Muscle of leg (tissue), 11 donors: ENCODE data around the gene UNC13A. TPM values are rescaled to one million over a fixed set of nuclear protein-coding genes. Genes with fewer than 3 reads are reported as not detected.
"Not testable (repeated sequence)": the region's sequence is repeated elsewhere in the genome, so short reads cannot be mapped to it uniquely, and the experiment has no call there.

Experiments
- DNase-seq: peaks from one replicate; pipeline ENCODE4 v3.0.0; 2013
- H3K27ac ChIP-seq: one replicate; pipeline ENCODE4 v1.5.1; 2013; ENCODE audit warnings: mild to moderate bottlenecking, low read length, control low read depth
- H3K27me3 ChIP-seq: one replicate; pipeline ENCODE4 v1.6.1; 2013; ENCODE audit warnings: low read length; ENCODE audit not compliant: control insufficient read depth, insufficient read depth
- H3K36me3 ChIP-seq: one replicate; pipeline ENCODE4 v1.6.1; 2013; ENCODE audit warnings: low read length; ENCODE audit not compliant: control insufficient read depth, insufficient read depth
- H3K4me1 ChIP-seq: one replicate; pipeline ENCODE4 v1.6.1; 2013; ENCODE audit warnings: low read length; ENCODE audit not compliant: control insufficient read depth, insufficient read depth
- H3K4me3 ChIP-seq: one replicate; pipeline ENCODE4 v1.5.1; 2013; ENCODE audit warnings: low read length, control low read depth
- H3K9me3 ChIP-seq: replicated peaks from 2 replicates; pipeline ENCODE4 v1.6.1; 2013; ENCODE audit warnings: low read depth, low read length; ENCODE audit not compliant: control insufficient read depth
- WGBS: methylation state at CpG from one replicate; pipeline ENCODE4 v1.1.5; 2013; ENCODE audit warnings: missing lambda C conversion rate; ENCODE audit not compliant: insufficient coverage; 5-methylcytosine and 5-hydroxymethylcytosine counted together
- polyA plus RNA-seq, 8 donors: library from polyadenylated mRNA; unstranded; fragments of 120-200 nt; gene quantifications; one replicate each; pipeline versions ENCODE4 v1.2.1 to v1.2.3, GENCODE V29; 2013; ENCODE audit warnings: inconsistent platforms in 1 of 8, low replicate concordance in 1 of 8; ENCODE audit not compliant: insufficient read length in 8 of 8, insufficient read depth in 1 of 8
- total RNA-seq: library from RNA; stranded (reverse); fragments of 120-200 nt; gene quantifications from one replicate; pipeline ENCODE4 v1.2.4, GENCODE V29; 2013

UNC13A gene
- total and polyA plus RNA-seq, 9 donors: 0.05 to 0.27 (median 0.09) TPM

GRCh38 chr19:17605761-17606589 is 82.2 kb downstream of the UNC13A start:
- Histone ChIP-seq H3K9me3 (no peaks in the 10 kb centered on the region), H3K4me3 (peak overlapping the region; percentile 25), H3K27me3 (peaks cover 16% of the 10 kb centered on the region), H3K4me1 (peaks cover 7% of the 10 kb centered on the region), H3K27ac (no peak overlapping the region), H3K36me3 (no peaks in the 10 kb centered on the region)
- DNase-seq: peak; percentile 82
- under 1% methylated on average over 84 of the region's 85 CpGs for WGBS

- H3K27me3 ChIP-seq: peaks cover 16% of the 10 kb centered on the region
- 89% methylated on average over 6 of the region's 8 CpGs for WGBS
- peaks cover 7% of the 10 kb centered on the region for H3K4me1 ChIP-seq
- no peak for DNase-seq
- H3K36me3 ChIP-seq: no peaks in the 10 kb centered on the region
- no peak overlapping the region for H3K27ac ChIP-seq
- H3K4me3 ChIP-seq: no peak overlapping the region
- H3K9me3 ChIP-seq: no peaks in the 10 kb centered on the region
Observed at GRCh38 chr19:17605117-17605516, 83.0 kb downstream of the UNC13A start.

GRCh38 chr19:17604372-17605025 is 83.7 kb downstream of the UNC13A start:
- H3K36me3 ChIP-seq: no peaks in the 10 kb centered on the region
- no peaks in the 10 kb centered on the region for H3K9me3 ChIP-seq
- no peak for DNase-seq
- WGBS: 50% methylated on average over 7 of the region's 8 CpGs
- H3K4me1 ChIP-seq: peaks cover 10% of the 10 kb centered on the region
- H3K4me3 ChIP-seq: no peak overlapping the region
- peaks cover 16% of the 10 kb centered on the region for H3K27me3 ChIP-seq
- H3K27ac ChIP-seq: no peak overlapping the region

GRCh38 chr19:17602872-17603510 is 85.2 kb downstream of the UNC13A start:
- no peak overlapping the region for H3K27ac ChIP-seq
- DNase-seq: no peak
- H3K27me3 ChIP-seq: peaks cover 16% of the 10 kb centered on the region
- 40% methylated on average over 5 of the region's 7 CpGs for WGBS
- no peaks in the 10 kb centered on the region for H3K36me3 ChIP-seq
- H3K9me3 ChIP-seq: no peaks in the 10 kb centered on the region
- peaks cover 13% of the 10 kb centered on the region for H3K4me1 ChIP-seq
- H3K4me3 ChIP-seq: no peak overlapping the region

DNA sequence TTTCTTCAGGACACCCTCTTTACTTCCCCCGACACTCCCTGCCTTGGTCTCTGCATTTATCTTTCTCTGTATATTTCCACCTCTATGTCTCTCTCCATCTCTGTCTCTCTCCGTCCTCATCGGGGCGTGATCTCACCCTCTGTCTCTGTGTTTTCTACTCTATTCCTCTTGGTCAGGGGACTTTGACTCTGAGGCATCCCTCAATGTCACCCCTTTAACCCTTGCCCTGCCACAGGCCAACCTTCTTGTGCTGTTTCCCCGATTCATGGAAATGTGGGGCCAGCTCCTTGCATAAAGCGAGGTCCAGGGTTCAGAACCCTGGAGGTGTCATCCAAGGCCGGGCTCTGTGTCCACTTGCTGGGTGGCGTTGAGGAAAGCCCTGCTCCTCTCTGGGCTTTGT is 85.9 kb downstream of the UNC13A start:
- no peak for DNase-seq
- Histone ChIP-seq H3K4me3 (no peak overlapping the region), H3K36me3 (no peaks in the 10 kb centered on the region), H3K4me1 (peaks cover 13% of the 10 kb centered on the region), H3K27me3 (peaks cover 16% of the 10 kb centered on the region), H3K9me3 (no peaks in the 10 kb centered on the region), H3K27ac (no peak overlapping the region)
- WGBS: 58% methylated on average over 8 of the region's 8 CpGs

DNA sequence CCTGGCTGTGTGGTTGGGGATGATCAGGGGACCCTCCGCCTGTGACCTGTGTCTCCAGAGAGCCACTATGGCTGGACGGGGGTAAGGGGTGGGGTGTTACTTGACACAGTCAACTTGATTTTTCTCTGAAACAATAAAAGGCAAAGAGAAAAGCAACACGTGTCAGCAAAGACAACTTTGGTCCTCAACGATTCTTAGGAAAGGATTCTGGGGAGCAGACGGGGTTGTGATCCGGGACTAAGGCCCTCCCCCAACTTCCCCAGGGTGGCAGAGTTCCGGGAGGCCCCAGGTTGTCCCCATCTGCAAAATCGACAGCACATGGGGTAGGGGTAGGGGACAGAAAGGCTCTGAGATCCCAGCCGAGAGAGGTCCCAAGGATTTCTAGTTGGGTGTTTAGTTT is 86.5 kb downstream of the UNC13A start:
- no peaks in the 10 kb centered on the region for H3K9me3 ChIP-seq
- no peak overlapping the region for H3K27ac ChIP-seq
- DNase-seq: no peak
- H3K4me1 ChIP-seq: peaks cover 13% of the 10 kb centered on the region
- WGBS: 4% methylated on average over 4 of the region's 9 CpGs
- H3K36me3 ChIP-seq: no peaks in the 10 kb centered on the region
- H3K4me3 ChIP-seq: no peak overlapping the region
- H3K27me3 ChIP-seq: peaks cover 16% of the 10 kb centered on the region

DNA sequence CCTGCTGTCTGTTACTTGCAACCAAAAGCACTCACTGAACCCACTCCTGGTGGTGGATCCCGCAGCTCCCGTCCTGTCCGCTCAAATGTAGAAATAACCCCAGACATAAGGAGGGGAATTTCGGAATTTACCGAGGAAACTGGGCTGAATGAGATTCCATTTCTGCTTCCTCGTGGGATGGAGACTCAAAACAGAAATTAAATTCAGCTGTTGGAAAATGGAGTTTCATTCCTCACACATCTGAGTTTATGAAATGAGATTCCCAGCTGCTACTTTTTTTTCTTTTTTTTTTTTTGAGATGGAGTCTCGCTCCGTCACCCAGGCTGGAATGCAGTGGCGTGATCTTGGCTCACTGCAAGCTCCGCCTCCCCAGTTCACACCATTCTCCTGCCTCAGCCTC is 88.4 kb downstream of the UNC13A start:
- peaks cover 6% of the 10 kb centered on the region for H3K4me1 ChIP-seq
- H3K36me3 ChIP-seq: no peaks in the 10 kb centered on the region
- 20% methylated on average over 1 of the region's 10 CpGs for WGBS
- no peak overlapping the region for H3K4me3 ChIP-seq
- H3K27me3 ChIP-seq: peaks cover 9% of the 10 kb centered on the region
- H3K27ac ChIP-seq: peak overlapping the region; percentile 78
- peak; percentile 62 for DNase-seq
- H3K9me3 ChIP-seq: no peaks in the 10 kb centered on the region

- Histone ChIP-seq H3K4me3 (no peak overlapping the region), H3K27ac (peak overlapping the region; percentile 78), H3K9me3 (no peaks in the 10 kb centered on the region), H3K36me3 (no peaks in the 10 kb centered on the region), H3K4me1 (peaks cover 6% of the 10 kb centered on the region), H3K27me3 (peaks cover 8% of the 10 kb centered on the region)
- no CpG with 5 or more reads among the region's 9 CpGs for WGBS
- no peak for DNase-seq
Observed at GRCh38 chr19:17598953-17599352, 89.2 kb downstream of the UNC13A start.

DNA sequence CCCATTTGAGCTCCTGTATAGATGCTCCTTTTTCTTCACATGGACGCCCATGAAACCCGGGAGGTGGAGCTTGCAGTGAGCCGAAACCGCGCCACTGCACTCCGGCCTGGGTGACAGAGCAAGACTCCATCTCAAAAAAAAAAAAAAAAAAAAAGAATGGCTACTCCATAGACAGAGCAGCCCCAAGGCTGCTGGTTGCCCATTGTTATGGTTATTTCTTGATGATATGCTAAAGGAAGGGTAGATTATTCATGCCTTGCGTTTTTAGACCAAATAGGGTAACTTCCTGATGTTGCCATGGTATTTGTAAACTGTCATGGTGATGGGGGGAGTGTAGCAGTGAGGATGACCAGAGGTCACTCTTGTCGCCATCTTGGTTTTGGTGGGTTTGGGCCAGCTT is 90.1 kb downstream of the UNC13A start:
- 80% methylated on average over 1 of the region's 8 CpGs for WGBS
- H3K4me1 ChIP-seq, H3K4me3 ChIP-seq, DNase-seq, H3K27ac ChIP-seq, H3K27me3 ChIP-seq, H3K9me3 ChIP-seq, H3K36me3 ChIP-seq: not testable (repeated sequence)

DNA sequence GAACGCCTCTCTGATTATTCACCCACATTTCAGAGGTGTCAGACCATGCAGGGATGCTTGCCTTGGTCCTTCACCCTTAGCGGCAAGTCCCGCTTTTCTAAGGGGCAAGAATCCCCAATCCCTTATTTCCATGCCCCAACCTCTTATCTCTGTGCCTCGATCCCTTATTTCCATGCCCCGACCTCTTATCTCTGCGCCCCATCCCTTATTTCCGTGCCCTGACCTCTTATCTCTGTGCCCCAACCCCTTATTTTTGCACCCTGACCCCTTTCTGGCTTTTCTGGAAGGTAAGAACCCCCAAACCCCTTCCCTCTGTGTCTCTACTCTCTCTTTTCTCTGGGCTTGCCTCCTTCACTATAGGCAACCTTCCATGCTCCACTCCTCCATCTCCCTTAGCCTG is 93.9 kb downstream of the UNC13A start:
- H3K4me1 ChIP-seq, H3K4me3 ChIP-seq, H3K27ac ChIP-seq, H3K27me3 ChIP-seq, DNase-seq, H3K36me3 ChIP-seq, H3K9me3 ChIP-seq: not testable (repeated sequence)
- WGBS: 93% methylated on average over 7 of the region's 7 CpGs
